ENCODE results near the gene IL23A.
A peak's percentile ranks its signal among the peaks of the same experiment; 100 is the strongest.

IL23A gene

DNA sequence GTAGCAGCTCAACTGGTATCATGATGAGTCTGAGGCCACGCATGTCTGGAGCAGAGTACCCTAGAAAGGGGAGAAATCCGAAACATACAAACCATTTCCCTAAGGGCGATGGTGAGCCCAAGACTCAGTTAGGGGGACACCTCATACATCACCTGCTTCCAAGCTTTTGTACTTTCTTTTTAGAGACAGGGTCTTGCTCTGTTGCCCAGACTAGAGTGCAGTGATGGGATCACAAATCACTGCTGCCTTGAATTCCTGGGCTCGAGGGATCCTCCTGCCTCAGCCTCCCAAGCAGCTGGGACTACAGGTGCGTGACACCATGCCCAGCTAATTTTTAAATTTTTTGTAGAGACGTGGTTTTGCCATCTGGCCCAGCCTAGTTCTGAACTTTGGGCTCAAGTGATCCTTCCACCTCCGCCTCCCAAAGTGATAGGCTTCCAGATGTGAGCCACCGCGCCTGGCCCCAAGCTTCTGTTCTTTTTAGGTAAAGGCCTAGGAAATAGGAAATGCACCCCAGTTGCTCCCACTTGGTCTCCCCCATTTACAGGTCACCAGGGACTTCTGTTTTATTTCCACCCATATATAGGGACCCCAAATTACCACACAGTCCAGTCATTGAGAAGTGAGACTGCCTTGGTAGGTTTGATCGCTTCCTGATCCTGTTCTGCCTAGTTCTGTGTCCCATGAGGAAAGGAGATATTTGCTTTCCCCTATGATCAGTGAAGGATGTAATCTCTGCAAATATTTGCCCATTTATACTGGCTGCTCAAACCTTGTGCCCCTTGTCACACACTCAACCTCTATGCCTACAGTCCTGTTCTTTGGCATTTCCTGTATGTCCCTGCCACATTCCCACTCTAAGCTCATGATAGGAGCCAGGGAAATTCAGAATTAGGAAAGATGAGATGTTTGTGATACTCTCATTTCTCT is 23.7 kb downstream of the IL23A start, which contains the start of gene APOF:
TSS of gene APOF (minus strand) at position 728 of the 930 bp plus-strand sequence. CDS start at position 616, 112 bp downstream.
- no peak within 1 kb of the TSS for H3K27ac ChIP-seq (ENCODE audit: low read depth, low read length)
- no peak within 1 kb of the TSS for H3K9ac ChIP-seq (ENCODE audit: low read length)
- no peaks in the 10 kb centered on the region; the same call in 1 of the 2 replicates for H3K27me3 ChIP-seq (ENCODE audit: control insufficient read depth, insufficient read depth, low read length)
- H3K9me3 ChIP-seq (ENCODE audit: control insufficient read depth, insufficient read depth, low read depth, low read length) = no peaks in the 10 kb centered on the region
- no peaks in the 10 kb centered on the region for H3K36me3 ChIP-seq (ENCODE audit: control insufficient read depth, insufficient read depth, low read length)
- no peak within 1 kb of the TSS for H3K4me3 ChIP-seq (ENCODE audit: low read depth, low read length)
- H3K4me1 ChIP-seq (ENCODE audit: control insufficient read depth, insufficient read depth, low read length) = no peaks in the 10 kb centered on the region

DNA sequence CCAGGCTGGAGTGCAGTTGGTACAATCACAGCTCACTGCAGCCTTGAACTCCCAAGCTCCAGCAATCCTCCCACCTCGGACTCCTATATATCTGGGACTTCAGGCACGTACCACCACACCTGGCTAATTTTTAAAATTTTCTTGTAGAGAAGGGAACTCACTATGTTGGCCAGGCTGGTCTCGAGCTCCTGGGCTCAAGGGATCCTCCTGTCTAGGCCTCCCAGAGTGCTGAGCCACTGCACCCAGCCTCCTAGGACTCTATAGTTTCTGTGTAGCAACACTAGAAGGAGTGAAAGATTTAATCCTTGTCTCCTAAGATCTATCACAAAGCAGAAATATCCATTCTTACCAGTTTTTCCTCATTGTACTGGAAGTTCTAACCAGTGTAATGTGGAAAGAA is 28.3 kb downstream of the IL23A start:
- Histone ChIP-seq H3K9ac (ENCODE audit: low read length) (no peak overlapping the region), H3K36me3 (ENCODE audit: control insufficient read depth, insufficient read depth, low read length) (no peaks in the 10 kb centered on the region), H3K27me3 (ENCODE audit: control insufficient read depth, insufficient read depth, low read length) (no peaks in the 10 kb centered on the region; the same call in 1 of the 2 replicates), H3K4me1 (ENCODE audit: control insufficient read depth, insufficient read depth, low read length) (no peaks in the 10 kb centered on the region), H3K9me3 (ENCODE audit: control insufficient read depth, insufficient read depth, low read depth, low read length) (no peaks in the 10 kb centered on the region), H3K4me3 (ENCODE audit: low read depth, low read length) (no peak overlapping the region), H3K27ac (ENCODE audit: low read depth, low read length) (no peak overlapping the region)

DNA sequence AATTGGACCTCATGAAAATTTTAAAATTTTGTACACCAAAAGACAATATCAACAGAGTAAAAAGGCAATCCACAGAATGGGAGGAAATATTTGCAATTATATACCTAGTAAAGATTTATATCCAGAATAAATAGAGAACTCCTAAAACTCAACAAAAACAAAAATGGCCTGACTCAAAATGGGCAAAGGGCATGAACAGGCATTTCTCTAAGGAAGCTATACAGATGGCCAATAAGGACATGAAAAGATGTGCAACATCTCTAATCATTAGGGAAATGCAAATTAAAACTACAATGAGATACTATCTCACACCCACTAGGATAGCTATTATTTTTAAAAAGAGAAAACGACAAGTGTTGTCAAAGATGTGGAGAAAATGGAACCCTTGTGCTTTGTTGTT is 34.8 kb downstream of the IL23A start:
- H3K4me1 ChIP-seq (ENCODE audit: control insufficient read depth, insufficient read depth, low read length) = peaks cover 9% of the 10 kb centered on the region
- H3K27me3 ChIP-seq (ENCODE audit: control insufficient read depth, insufficient read depth, low read length) = no peaks in the 10 kb centered on the region
- no peaks in the 10 kb centered on the region for H3K9me3 ChIP-seq (ENCODE audit: control insufficient read depth, insufficient read depth, low read depth, low read length)
- no peak overlapping the region for H3K27ac ChIP-seq (ENCODE audit: low read depth, low read length)
- no peak overlapping the region for H3K4me3 ChIP-seq (ENCODE audit: low read depth, low read length)
- H3K9ac ChIP-seq (ENCODE audit: low read length) = no peak overlapping the region
- no peaks in the 10 kb centered on the region for H3K36me3 ChIP-seq (ENCODE audit: control insufficient read depth, insufficient read depth, low read length)

DNA sequence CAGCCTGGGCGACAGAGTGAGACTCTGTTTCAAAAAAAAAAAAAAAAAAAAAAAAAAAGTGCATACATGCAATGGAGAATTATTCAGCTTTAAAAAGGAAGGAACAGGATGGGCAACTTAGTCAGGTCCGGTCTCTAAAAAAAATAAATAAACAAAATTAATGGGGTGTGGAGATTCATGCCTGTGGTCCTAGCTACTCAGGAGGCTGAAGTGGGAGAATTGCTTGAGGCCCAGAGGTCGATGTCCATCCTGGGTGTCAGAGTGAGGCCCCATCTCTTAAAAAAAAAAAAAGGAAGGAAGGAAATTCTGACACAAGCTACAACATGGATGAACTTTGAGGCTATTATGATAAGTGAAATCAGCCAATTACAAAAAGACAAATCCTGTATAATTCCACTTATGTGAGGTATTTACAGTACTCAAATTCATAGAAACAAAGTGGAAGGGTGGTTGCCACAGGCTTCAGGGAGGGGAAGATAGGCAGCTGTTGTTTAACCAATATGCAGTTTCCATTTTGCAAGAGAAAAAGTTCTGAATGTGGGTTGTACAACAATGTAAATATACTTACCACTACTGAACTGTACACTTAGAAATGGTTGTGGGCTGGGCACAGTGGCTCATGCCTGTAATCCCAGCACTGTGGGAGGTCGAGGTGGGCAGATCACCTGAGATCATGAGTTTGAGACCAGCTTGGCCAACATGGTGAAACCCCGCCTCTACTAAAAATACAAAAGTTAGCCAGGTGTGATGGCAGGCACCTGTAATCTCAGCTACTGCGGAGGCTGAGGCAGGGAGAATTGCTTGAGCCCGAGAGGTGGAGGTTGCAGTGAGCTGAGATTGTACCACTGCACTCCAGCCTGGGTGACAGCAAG is 36.3 kb downstream of the IL23A start:
- Histone ChIP-seq H3K27ac (ENCODE audit: low read depth, low read length) (no peak overlapping the region), H3K4me3 (ENCODE audit: low read depth, low read length) (no peak overlapping the region), H3K4me1 (ENCODE audit: control insufficient read depth, insufficient read depth, low read length) (peaks cover 9% of the 10 kb centered on the region), H3K36me3 (ENCODE audit: control insufficient read depth, insufficient read depth, low read length) (no peaks in the 10 kb centered on the region), H3K9ac (ENCODE audit: low read length) (no peak overlapping the region), H3K9me3 (ENCODE audit: control insufficient read depth, insufficient read depth, low read depth, low read length) (no peaks in the 10 kb centered on the region), H3K27me3 (ENCODE audit: control insufficient read depth, insufficient read depth, low read length) (no peaks in the 10 kb centered on the region)

DNA sequence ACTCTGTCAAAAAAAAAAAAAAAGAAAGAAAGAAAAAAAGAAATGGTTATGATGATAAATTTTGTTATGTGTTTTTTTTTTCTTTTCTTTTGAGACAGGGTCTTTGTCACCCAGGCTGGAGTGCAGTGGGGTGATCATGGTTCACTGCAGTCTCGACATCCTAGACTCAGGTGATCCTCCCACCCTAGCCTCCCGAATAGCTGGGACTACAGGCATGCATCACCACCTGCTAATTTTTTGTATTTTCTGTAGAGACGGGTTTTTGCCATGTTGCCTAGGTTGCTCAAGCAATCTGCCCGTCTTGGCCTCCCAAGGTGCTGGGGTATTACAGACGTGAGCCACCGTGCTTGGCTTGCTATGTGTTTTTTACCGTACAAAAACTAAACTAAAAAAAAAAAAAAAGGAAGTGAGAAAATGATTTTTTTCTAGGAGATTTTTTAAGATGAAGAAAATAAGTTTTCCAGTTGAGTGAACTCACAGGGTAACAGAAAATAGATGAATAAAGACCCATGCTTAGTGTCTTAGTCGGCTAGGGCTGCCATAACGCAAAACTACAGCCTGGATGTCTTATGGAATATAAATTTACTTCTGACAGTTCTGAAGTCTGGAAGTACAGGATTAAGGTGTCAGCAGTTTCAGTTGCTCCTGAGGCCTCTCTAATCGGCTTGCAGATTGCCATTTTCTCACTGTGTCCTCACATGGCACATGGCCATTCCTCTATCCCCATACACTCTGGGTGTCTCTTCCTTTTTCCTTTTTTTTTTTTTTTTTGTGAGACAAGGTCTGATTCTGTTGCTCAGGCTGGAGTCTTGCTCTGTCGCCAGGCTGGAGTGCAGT is 37.1 kb downstream of the IL23A start:
- H3K36me3 ChIP-seq (ENCODE audit: control insufficient read depth, insufficient read depth, low read length) = no peaks in the 10 kb centered on the region
- H3K9ac ChIP-seq (ENCODE audit: low read length) = no peak overlapping the region
- peaks cover 9% of the 10 kb centered on the region for H3K4me1 ChIP-seq (ENCODE audit: control insufficient read depth, insufficient read depth, low read length)
- H3K4me3 ChIP-seq (ENCODE audit: low read depth, low read length) = no peak overlapping the region
- no peak overlapping the region for H3K27ac ChIP-seq (ENCODE audit: low read depth, low read length)
- H3K27me3 ChIP-seq (ENCODE audit: control insufficient read depth, insufficient read depth, low read length) = no peaks in the 10 kb centered on the region
- no peaks in the 10 kb centered on the region for H3K9me3 ChIP-seq (ENCODE audit: control insufficient read depth, insufficient read depth, low read depth, low read length)

DNA sequence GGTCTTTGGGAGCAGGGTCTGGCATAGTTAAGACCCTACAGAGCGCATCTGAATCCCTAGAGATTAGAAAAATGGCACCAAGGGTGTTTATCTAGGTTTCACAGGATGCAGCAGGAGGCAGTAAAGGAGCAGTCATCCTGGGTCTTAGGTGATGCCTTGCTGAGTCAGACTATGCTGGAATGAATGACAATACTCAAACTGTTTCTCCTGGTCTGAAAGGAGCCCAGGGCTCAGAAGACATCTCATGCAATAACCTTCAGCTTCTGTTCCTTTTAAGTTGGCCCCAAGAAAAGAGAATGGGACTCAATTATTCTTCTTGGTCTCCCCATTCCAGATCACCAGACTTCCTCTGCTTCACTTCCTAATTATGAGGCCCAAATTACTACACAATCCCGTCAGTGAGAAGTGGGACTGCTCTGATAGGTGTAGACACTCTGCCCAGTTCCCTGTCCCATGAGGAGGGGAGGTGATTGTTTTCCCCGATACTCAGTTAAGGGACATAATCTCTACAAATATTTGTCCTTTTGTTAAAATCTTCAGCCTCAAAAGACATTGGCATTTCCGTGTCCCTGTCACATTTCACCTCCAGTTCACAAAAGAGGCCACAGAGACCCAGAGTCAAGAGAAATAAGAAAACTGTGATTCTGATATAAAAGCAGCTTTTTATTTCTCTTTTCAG is 38.8 kb downstream of the IL23A start:
- peaks cover 9% of the 10 kb centered on the region for H3K4me1 ChIP-seq (ENCODE audit: control insufficient read depth, insufficient read depth, low read length)
- no peaks in the 10 kb centered on the region for H3K36me3 ChIP-seq (ENCODE audit: control insufficient read depth, insufficient read depth, low read length)
- no peaks in the 10 kb centered on the region for H3K27me3 ChIP-seq (ENCODE audit: control insufficient read depth, insufficient read depth, low read length)
- no peaks in the 10 kb centered on the region for H3K9me3 ChIP-seq (ENCODE audit: control insufficient read depth, insufficient read depth, low read depth, low read length)
- no peak overlapping the region for H3K4me3 ChIP-seq (ENCODE audit: low read depth, low read length)
- H3K27ac ChIP-seq (ENCODE audit: low read depth, low read length) = no peak overlapping the region
- H3K9ac ChIP-seq (ENCODE audit: low read length) = peak overlapping the region; percentile 25

DNA sequence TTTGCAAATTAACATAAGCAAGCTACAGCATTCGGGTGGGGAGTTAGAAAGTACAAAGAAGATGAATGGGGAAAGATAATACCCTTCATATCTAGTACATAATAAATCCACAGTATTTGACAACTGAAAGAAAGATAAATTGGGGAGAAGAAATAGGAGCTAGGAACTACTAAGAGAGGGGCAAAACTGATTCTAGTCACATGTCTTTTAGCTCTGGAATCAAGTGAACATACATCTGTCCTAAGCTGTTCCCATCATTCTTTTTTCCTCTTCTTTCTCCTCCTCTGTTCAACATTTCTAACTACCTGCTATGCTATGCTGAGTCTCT is 39.3 kb downstream of the IL23A start:
- H3K27me3 ChIP-seq (ENCODE audit: control insufficient read depth, insufficient read depth, low read length) = no peaks in the 10 kb centered on the region
- H3K9ac ChIP-seq (ENCODE audit: low read length) = no peak overlapping the region
- no peaks in the 10 kb centered on the region for H3K36me3 ChIP-seq (ENCODE audit: control insufficient read depth, insufficient read depth, low read length)
- peaks cover 9% of the 10 kb centered on the region for H3K4me1 ChIP-seq (ENCODE audit: control insufficient read depth, insufficient read depth, low read length)
- H3K9me3 ChIP-seq (ENCODE audit: control insufficient read depth, insufficient read depth, low read depth, low read length) = no peaks in the 10 kb centered on the region
- H3K27ac ChIP-seq (ENCODE audit: low read depth, low read length) = no peak overlapping the region
- no peak overlapping the region for H3K4me3 ChIP-seq (ENCODE audit: low read depth, low read length)

DNA sequence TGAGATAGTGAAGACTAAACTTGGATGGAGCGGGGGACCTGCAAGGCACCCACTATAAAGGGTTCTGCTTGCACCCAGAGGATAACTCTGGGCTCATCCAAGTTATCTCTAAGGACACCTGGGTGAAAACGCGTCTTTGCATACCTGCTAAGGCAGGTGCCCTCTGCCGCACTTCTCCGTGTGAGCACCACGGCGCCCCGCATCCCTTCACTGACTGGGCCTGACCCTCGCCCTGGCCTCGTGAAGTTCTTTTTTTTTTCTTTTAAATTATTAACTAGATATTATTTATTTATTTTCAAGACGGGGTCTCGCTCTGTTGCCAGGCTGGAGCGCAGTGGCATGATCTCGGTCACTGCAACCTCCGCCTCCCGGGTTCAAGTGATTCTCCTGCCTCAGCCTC is 43.9 kb downstream of the IL23A start:
- Histone ChIP-seq H3K4me1 (ENCODE audit: control insufficient read depth, insufficient read depth, low read length) (peaks cover 7% of the 10 kb centered on the region), H3K9ac (ENCODE audit: low read length) (no peak overlapping the region), H3K36me3 (ENCODE audit: control insufficient read depth, insufficient read depth, low read length) (no peaks in the 10 kb centered on the region), H3K9me3 (ENCODE audit: control insufficient read depth, insufficient read depth, low read depth, low read length) (no peaks in the 10 kb centered on the region), H3K27ac (ENCODE audit: low read depth, low read length) (no peak overlapping the region), H3K27me3 (ENCODE audit: control insufficient read depth, insufficient read depth, low read length) (no peaks in the 10 kb centered on the region), H3K4me3 (ENCODE audit: low read depth, low read length) (no peak overlapping the region)

DNA sequence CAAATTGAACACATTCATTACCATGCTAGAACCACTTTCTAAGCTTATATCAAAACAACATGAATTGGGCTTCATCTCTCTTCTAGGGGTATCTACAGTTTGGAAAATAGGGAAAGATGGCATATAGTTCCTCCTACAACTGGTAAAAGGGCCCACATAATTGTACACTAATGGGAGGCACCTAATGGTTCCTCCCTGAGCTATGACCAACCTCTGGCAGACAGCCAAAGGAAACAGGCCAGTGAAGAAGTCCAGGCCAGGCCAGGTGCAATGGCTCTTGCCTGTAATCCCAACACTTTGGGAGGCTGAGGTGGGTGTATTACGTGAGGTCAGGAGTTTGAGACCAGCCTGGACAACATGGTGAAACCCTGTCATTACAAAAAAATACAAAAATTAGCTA is 47.2 kb downstream of the IL23A start:
- H3K4me1 ChIP-seq (ENCODE audit: control insufficient read depth, insufficient read depth, low read length) = peaks cover 6% of the 10 kb centered on the region; the same call in 1 of the 2 replicates
- no peak overlapping the region for H3K4me3 ChIP-seq (ENCODE audit: low read depth, low read length)
- no peaks in the 10 kb centered on the region for H3K36me3 ChIP-seq (ENCODE audit: control insufficient read depth, insufficient read depth, low read length)
- H3K9me3 ChIP-seq (ENCODE audit: control insufficient read depth, insufficient read depth, low read depth, low read length) = no peaks in the 10 kb centered on the region
- no peak overlapping the region for H3K27ac ChIP-seq (ENCODE audit: low read depth, low read length)
- no peaks in the 10 kb centered on the region for H3K27me3 ChIP-seq (ENCODE audit: control insufficient read depth, insufficient read depth, low read length)
- no peak overlapping the region for H3K9ac ChIP-seq (ENCODE audit: low read length)

DNA sequence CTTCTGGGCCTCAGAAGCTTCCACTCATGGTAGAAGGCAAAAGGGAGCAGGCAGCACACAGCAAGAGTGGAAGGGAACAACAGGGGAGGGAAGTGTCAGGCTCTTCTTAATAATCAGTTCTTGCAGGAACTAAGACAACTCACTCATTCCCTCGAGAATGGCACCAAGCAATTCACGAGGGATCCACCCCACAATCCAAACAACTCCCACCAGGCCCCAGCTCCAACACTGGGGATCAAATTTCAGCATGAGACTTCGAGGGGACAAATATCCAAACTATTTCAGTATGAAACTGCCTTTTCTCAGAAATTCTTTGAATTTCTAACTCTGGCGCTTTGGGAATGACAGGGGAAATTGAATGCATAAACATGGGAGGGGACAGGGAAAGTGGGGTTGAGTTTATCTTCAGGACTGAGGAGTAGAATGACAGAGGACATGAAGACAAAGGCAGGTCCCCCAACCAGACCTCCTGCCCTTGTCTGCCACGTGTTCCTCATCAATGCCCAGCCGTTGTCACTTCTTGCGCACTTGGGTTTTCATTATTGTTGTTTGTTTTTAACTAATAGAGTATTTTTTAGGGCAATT is 48.6 kb downstream of the IL23A start:
- Histone ChIP-seq H3K9ac (ENCODE audit: low read length) (no peak overlapping the region), H3K4me1 (ENCODE audit: control insufficient read depth, insufficient read depth, low read length) (peaks cover 6% of the 10 kb centered on the region; the same call in 1 of the 2 replicates), H3K36me3 (ENCODE audit: control insufficient read depth, insufficient read depth, low read length) (no peaks in the 10 kb centered on the region), H3K27ac (ENCODE audit: low read depth, low read length) (no peak overlapping the region), H3K27me3 (ENCODE audit: control insufficient read depth, insufficient read depth, low read length) (no peaks in the 10 kb centered on the region), H3K9me3 (ENCODE audit: control insufficient read depth, insufficient read depth, low read depth, low read length) (no peaks in the 10 kb centered on the region), H3K4me3 (ENCODE audit: low read depth, low read length) (no peak overlapping the region)

Measured in HUES6 (cell line).